ENCODE data around the gene ATXN1.
"Not testable (repeated sequence)": the region's sequence is repeated elsewhere in the genome, so short reads cannot be mapped to it uniquely, and the experiment has no call there.

Gene ATXN1

DNA sequence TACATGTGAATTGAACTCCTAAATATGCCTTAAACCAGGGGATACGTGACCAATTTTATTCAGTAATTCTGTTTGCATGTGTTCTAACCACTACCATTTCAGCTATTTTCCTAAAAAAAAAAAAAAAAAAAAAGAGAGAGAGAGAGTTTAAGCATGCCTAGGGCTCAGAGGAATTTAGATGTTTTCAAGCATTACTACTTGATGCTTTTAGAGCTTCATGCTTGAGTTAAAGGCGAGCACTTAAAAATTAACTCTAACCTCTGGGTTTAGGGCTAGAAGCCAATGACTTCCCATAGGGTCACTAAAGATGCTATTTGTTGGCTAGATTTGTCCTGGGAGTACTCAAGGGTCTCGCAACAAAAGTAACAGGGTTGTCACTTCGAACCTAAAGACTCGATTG is 217.7 kb downstream of the ATXN1 start:
- in situ Hi-C loops (cut with MboI; ENCODE audit: low pct_unique_long_range_greater_than_20kb, low sequenced_read_pairs), result no loop called here

DNA sequence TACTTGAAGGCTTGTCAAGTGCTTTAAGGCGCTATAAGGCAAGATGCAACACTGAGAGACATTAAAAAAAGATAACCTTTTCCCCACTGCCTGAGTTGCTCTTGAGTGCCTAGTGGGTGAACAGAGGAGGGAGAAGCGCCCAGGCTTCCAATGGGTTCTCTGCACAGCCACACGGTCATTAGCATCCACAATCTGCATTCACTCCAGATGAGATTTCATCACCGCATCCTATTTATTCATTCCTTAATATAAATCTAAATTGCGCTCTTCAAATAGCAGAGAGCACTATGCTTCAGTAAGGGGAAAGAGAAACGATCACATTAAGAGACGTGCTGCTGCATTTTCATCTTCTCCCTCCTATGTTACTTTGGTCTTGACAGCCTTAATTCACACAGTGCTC is 219.2 kb downstream of the ATXN1 start:
- in situ Hi-C loops (cut with MboI; ENCODE audit: low pct_unique_long_range_greater_than_20kb, low sequenced_read_pairs), result no loop called here
- DNase-seq, result no peak

More for the DNA sequence above, 217.7 kb downstream of the ATXN1 start:
- no peak for DNase-seq

DNA sequence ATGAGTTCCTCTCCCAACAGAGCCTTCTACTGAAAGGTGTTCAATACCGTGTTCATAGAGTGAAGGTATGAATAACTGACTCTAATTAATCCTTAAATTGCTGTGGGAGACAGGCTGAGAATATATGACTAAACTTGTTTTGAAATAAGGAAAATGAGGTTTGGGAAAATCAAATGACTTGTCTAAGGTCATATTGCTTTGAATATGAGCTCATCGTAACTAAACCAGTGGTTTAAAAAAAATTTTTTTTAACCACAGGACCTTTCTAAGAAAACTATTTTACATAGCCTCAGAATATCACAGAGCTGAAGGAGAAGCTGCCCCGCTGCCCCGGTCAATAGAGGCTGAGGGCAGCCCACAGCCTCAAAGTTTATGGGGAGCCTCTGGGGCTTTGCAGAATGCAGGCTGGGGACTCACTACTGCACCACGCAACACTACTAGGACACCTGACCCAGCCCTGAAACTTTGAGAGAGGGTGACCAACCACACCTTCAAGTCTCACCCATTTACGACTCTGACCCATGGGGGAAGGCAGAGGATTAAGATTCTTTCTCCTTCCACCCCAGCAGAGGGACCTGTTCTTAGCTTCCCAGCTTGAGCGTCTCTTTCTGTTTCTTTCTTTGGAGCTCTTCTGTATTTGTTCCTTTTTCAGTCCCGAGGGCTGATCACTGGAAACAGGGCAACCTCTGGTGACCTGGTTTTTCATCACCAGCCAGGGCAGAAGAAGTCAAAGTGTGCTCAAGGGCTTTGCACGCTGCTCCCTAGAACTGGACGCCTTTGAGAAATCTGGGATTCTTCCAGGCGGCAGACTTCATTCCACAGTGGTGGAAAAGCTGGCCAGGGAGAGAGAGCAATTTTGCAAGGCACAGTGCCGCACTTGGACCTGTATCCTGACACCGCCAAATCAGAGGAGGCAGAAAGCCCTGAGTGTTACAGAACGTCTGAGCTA is 220.2 kb downstream of the ATXN1 start:
- in situ Hi-C loops (cut with MboI; ENCODE audit: low pct_unique_long_range_greater_than_20kb, low sequenced_read_pairs), result no loop called here
- DNase-seq, result no peak

DNA sequence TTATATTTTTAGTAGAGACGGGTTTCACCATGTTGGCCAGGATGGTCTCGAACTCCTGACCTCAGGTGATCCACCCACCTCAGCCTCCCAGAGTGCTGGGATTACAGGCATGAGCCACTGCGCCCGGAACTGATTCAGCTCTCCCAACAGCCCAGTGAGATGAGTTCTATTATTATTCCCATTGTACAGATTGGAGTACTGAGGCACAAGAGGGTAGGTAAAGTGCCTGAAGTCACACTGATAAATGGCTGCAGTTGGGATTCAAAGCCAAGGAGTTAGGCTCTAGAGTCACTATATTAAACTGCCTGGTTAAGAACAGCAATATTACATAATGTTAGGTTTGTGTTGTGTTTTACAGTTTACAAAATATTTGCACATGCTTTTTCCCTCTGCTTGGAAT is 220.9 kb downstream of the ATXN1 start:
- in situ Hi-C loops (cut with MboI; ENCODE audit: low pct_unique_long_range_greater_than_20kb, low sequenced_read_pairs), result not testable (repeated sequence)

DNA sequence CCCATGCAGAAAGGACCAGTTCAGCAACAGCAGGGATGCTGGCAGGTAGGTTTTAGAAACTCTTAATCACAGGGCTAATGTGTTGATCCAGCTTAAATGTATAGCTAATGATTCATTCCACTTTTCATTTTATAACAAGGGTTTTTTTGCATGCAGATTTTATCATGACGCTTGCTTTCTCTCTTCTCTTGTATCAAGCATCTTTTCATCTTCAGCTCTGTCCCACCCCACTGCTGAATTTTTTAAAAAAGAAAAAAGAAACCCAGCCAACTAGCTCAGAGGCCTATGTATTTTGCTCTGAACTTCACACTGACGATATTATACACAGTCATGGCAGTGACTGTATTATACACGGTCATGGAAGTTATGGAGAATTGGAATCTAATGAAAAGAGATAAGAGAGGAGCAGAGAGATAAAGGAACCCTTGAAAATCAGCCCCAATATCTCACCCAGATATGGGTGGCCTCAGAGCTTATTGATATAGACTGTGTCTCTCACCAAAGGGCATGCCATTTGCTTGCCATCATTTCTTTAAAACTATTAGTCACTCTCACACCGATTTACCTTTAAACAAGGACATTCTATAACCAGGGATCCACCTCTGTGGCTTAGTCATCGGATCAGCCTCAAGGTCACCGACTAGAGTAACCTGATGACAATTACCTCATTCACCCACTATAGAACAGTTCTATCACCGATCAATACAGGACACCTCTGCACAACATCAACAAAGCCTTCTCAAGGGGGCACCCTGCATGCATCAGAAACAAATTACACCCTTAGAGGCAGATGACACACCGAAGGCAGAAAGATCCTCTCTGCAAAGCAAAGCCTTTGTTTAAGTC is 222.0 kb downstream of the ATXN1 start:
- no peak for DNase-seq
- in situ Hi-C loops (cut with MboI; ENCODE audit: low pct_unique_long_range_greater_than_20kb, low sequenced_read_pairs), result no loop called here

More for the DNA sequence above, 220.9 kb downstream of the ATXN1 start:
- not testable (repeated sequence) for DNase-seq

DNA sequence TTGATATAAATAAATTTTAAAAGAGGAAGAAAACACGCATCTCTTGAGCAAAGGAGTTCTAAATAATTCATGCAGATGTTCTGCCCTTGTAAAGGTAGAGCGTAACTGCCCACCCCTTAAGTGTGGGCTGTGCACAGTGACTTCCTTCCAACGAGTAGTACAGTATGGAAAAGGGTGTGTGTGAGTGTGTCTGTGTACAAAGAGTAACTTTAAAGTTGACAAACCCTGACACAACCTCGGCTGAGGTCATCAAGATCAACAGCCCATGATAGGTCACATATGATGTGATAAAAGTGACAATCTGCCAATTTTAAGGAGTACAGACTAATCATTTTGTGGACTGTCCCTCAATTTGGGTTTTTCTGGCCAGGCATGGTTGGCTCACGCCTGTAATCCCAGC is 225.7 kb downstream of the ATXN1 start:
- no peak for DNase-seq
- in situ Hi-C loops (cut with MboI; ENCODE audit: low pct_unique_long_range_greater_than_20kb, low sequenced_read_pairs), result no loop called here

DNA sequence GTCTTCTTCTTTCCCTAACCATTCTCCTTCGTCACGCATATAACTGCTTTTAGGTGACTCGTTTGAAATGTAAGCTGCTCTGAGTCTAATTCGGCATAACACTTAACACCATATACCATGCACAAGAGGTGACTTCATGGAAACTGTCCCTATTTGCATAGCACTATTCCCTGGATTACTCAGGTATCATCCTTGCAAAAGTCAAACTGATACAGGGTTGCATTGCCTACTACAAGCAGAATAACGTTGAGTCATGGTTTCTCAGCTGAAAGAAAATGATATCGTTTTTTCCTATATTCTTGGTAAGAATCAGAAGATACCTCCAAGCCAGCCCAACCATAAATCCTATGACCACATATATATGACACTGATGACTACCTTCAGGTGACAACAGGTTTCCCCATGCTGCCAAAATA is 227.5 kb downstream of the ATXN1 start:
- DNase-seq, result no peak
- in situ Hi-C loops (cut with MboI; ENCODE audit: low pct_unique_long_range_greater_than_20kb, low sequenced_read_pairs), result no loop called here

DNA sequence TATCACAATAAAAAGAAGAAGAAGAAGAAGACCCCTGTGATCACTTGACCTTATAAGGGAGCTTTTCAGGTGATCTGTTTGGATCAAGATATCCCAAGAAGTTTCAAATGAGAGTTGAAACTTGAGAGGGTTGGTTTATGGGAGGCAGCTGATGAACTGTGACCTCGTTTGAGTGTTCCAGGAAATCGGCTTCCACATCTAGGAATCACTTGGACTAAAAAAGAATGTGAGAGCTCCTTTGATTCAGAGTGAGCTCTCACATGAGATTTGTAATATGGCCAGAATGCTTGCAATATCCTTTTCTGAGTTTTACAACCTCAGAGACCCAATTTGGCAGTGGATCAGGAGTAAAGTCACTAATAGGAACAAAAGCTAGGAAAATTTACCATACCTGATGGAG is 228.1 kb downstream of the ATXN1 start:
- in situ Hi-C loops (cut with MboI; ENCODE audit: low pct_unique_long_range_greater_than_20kb, low sequenced_read_pairs), result no loop called here
- no peak for DNase-seq

DNA sequence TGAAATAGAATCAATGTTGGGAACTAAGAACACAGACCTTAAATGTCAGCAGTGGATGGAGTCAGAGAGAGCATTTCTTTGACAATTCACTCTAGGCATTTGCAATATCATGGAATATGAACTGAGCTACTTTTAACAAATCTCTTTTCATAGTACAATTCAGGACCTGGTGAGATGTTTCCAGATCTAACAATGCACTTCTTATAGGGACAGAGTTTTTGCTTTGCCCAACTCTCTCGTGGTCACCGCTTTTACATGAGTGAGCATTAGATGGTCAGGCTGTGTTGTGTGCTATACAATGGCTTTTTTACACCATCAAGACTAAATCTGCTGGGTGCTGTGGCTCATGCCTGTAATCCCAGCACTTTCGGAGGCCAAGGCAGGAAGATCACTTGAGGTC is 233.6 kb downstream of the ATXN1 start:
- in situ Hi-C loops (cut with MboI; ENCODE audit: low pct_unique_long_range_greater_than_20kb, low sequenced_read_pairs), result no loop called here
- DNase-seq, result no peak

DNA sequence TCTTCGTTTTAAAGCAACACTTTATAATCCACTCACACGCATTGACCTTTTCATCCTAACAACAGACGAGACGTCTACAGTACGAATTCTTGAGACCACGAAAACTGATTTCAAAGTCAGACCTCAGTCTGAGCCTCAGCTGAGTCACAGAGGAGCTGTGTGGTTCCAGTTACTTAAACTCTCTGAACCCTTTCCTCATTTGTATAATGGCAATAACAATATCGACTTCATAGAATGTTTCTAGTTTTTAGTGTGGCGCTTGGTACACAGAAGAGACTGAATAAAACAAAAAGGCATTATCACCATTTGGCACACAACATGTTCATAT is 236.9 kb downstream of the ATXN1 start:
- DNase-seq, result no peak
- in situ Hi-C loops (cut with MboI; ENCODE audit: low pct_unique_long_range_greater_than_20kb, low sequenced_read_pairs), result loop anchor here (25.0 kb wide), 1 partner anchor 238 kb away; the partner anchor contains the start of gene ATXN1

DNA sequence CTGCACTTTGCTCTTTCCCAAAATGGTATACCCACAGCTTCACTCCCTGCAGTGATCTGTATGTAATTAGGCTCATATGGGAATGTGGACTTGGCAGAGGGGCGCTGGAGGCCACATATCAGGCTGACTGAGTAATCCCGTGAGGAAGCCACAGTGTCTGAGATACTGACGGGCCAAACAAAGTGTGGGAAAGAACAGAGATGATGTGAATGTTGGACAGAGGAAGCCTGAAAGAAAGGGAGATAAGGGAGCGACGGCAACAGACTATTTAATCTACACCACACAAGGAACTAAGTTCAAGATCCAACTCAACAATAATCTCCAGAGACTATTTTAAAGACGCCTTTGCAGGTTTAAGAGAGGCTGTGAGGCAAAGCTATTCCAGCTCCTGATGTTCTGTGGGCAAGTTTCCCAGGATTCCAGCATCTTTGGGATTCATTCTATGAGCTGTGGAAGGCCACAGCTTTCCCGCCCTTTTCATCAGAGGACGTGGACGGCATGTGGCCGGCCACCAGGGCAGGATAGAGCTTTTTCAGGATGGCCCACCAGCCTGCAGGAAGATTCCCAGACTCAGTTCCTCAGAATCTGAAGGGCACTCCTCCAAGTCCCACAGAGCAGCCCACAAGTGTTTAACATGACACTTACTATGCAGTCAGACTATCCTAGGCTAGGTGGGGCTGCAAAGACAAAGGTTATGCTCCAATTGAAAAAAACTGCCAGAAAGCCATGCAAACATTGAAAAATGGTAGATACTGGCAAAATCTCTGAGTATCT is 237.5 kb downstream of the ATXN1 start:
- no peak for DNase-seq
- in situ Hi-C loops (cut with MboI; ENCODE audit: low pct_unique_long_range_greater_than_20kb, low sequenced_read_pairs), result loop anchor here (25.0 kb wide), 1 partner anchor 239 kb away; the partner anchor contains the start of gene ATXN1

DNA sequence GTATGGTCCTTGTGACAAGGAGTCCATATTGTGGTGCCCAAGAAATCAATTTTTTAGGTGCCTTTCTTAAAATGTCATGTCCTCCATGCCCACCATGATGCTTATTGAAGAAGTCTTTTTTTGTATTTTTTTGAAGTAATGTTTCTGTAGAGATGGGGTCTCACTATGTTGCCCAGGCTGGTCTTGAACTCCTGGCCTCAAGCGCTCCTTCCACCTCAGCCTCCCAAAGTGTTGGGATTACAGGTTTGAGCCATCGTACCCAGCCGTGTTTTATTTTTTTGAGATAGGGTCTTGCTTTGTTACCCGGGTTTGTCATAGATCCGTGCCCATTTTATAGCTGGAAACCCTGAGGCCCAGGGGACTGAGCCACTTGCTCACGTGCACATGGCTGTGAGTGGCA is 238.3 kb downstream of the ATXN1 start:
- in situ Hi-C loops (cut with MboI; ENCODE audit: low pct_unique_long_range_greater_than_20kb, low sequenced_read_pairs), result loop anchor here (25.0 kb wide), 1 partner anchor 239 kb away; the partner anchor contains the start of gene ATXN1
- DNase-seq, result no peak

DNA sequence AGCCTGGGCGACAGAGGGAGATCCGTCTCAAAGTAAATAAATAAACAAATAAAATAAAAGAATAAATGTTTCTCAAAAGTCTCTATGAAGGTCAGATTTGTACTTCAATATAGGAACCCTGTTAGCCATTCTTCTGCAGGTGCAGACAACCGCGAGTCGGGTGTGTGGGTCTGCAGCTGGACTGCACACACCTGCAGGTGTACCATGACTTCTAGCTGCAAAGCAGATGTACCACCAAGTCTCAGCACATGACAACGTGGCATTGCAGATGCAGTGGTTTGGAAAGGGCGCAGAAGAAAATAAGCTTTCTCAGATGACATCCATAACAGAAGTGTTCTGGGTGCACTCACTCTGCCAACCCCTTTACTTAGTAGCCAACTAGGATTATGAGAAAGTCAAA is 239.7 kb downstream of the ATXN1 start:
- in situ Hi-C loops (cut with MboI; ENCODE audit: low pct_unique_long_range_greater_than_20kb, low sequenced_read_pairs), result loop anchor here (25.0 kb wide), 1 partner anchor 241 kb away; the partner anchor contains the start of gene ATXN1
- DNase-seq, result no peak

DNA sequence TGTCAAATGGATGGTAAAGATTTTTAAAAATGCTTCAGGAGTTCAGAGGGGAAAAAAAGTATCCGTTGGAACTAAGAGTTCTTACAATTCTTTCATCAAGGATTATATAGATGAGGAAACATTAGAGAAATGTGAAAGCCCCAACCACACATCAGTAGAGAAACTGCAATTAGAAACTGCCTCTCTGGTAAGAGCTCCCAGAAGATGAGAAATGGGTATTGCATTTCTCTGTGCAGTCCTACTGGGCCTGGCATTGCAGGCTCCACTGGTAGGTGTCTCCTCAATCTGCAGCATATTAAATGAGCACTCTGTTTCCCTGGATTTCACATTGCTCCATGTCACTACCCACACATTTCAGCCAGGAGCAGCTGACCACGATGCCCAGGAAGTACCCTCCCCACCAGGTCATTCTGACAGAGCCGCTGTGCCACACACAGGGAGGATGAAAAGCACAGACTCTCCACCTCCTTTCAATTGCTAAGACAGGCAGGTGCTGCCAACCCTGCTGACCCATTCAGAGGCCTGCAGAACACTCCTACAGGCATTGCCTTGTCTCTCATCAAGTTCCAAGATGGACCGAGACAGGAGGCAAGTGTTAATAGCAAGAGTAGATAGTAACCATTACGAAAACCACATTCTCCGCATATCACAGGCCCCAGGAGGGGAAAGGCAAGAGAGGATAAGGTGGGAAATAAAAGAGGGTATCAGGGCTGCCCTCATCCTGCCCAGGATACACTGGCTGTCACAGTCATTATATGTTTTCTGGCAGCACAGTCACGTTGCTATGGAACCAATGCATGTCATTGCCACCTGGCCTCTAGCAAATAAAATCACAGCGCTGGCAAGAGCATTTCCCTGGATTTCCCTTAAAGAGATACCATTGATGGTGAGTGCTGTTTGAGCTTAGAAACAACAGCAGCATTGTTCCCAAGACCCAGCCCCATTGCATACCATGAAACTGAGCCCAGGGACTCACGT is 241.7 kb downstream of the ATXN1 start:
- in situ Hi-C loops (cut with MboI; ENCODE audit: low pct_unique_long_range_greater_than_20kb, low sequenced_read_pairs), result loop anchor here (25.0 kb wide), 1 partner anchor 243 kb away; the partner anchor contains the start of gene ATXN1
- DNase-seq, result no peak

DNA sequence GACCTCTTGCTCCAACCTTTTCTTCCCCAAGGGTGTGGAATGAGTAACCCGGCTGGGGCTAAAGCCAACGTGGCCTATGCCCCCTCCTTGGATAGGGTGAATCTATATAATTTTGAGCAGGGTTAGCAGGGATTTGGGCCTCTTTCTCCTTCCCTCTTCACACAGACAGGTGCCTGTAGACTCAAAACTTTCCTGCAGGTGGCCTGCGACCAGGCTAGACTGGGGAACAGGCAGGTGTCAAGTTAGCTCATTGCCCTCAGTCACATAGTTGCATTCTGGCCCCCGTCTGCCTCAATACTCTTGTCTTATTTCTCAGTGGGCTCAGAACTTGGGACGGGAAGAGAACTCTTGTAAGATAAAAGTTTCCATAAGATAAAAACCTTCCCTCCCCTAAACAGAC is 243.0 kb downstream of the ATXN1 start:
- no peak for DNase-seq
- in situ Hi-C loops (cut with MboI; ENCODE audit: low pct_unique_long_range_greater_than_20kb, low sequenced_read_pairs), result loop anchor here (25.0 kb wide), 1 partner anchor 244 kb away; the partner anchor contains the start of gene ATXN1

DNA sequence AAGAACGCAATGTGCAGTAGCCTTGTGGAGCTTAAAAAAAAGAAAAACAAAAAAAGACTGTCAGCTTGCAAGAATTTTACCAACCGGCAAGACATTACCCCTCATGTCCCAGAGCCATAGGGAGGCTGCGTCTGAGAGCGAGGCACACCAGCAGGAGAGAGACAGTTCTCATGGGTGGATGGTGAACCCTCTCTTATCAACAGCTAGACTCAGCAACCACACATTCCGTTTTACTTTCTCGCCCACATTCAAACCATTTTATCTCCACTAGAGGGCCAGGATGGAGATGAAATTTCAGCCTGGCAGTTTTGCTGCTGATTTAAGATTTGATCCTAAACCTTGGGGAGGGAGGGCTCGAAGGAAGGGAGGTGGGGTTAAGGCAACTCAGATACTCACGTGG is 247.0 kb downstream of the ATXN1 start:
- peak; percentile 63 for DNase-seq
- in situ Hi-C loops (cut with MboI; ENCODE audit: low pct_unique_long_range_greater_than_20kb, low sequenced_read_pairs), result loop anchor here (25.0 kb wide), 1 partner anchor 248 kb away; the partner anchor contains the start of gene ATXN1

DNA sequence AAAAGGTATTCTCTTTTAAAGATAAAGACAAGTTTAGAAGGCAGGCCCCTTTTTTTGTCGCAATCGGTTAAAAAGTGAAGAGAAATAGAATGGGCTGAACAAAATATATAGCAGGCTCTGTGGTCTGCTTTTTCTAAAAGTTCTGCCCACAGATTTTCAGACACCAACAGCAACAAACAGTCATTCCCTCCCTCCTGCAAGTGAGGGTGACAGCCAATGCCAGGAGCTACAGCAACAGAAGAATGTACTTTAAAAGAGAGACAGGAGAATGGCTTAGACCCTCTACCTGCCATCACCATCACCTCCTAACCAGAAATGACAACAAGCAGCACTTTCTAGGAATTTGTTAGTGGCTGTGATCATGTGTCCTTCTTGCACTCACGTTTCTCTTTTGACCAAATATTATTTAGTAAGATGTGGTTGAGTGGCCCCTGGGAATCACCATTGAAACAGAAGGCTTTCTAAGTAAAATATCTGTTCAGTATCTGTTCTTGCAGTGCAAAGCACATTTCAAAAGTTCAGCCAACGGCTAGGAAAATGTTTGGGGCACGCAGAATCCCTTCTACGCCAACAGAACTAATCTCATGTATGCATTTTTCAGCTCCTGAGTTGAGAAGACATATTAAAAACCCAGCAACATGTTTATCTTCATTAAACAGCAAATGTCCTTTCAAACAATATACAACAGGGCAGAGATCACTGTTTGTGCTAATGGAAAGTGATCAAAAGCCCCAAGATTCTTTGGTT is 248.5 kb downstream of the ATXN1 start:
- in situ Hi-C loops (cut with MboI; ENCODE audit: low pct_unique_long_range_greater_than_20kb, low sequenced_read_pairs), result loop anchor here (25.0 kb wide), 1 partner anchor 250 kb away; the partner anchor contains the start of gene ATXN1
- no peak for DNase-seq
